Measurements from ENCODE around the gene PRKCB.
A peak's percentile ranks its signal among the peaks of the same experiment; 100 is the strongest.

PRKCB gene

DNA sequence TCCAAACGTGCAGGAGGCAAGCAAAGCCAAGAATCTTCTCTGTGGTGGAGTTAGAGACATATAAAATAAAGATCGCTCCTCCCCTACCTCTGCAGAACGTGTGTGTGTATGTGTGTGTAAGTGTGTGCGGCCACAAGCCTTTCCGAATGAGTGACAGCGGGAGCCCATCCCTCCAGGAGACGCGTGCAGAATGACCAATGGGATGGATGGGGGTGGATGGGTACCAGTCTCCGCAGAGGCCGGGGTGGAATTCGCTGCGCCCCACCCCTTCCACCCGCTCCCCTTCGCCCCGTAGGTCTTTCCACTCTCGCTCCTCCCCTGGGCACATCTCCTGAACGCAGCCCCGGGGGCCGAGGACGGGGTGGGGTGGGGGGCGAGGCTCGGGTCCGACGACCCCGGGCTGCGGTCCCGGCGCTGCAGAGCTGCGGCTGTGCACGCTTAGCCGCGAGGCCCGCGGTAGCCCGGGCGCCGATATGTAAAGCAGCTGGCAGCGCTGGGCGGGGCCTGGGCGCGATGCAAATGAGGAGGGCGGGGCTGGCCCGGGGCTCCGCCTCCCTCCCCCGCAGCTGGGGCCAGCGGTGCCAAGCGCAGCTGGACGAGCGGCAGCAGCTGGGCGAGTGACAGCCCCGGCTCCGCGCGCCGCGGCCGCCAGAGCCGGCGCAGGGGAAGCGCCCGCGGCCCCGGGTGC is at the start of gene PRKCB:
TSS of gene PRKCB (plus strand) at position 594 of the 688 bp plus-strand sequence.
- no peak for TF ChIP-seq ZNF274 (IDR thresholded peaks at IDR 0.05; ENCODE audit: low read depth, low read length)
- H3K4me3 ChIP-seq (ENCODE audit: low read length) = peak within 1 kb of the TSS; percentile 78

DNA sequence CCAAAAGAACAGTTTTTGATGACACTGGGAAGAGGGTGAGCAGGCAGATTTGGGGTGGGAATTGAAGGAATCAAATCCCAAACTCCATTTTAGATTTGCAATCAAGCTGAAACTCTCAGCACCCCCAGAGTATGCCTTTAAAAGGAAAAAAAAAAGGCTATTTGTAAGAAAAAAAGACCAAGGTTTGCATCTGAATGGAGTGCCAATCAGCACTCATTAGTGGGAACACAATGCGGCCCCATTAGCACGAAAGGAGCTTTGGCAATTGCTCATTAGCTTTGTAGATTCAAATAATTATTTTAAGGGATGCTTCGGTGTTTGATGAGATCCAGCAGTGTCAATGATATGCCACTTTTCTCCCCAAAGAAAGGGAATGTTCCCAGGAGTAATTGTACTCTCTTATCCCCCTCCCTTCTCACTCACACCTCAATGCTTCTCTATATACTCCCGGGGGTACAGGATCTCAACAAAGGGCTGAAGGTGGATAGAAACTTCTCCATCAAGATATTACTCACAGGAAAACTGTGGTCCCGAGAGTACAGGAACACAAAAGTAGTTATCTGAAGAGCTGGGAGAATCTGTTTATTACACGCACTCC is 48.7 kb upstream of the PRKCB start:
- TF ChIP-seq ZNF274 (IDR thresholded peaks at IDR 0.05; ENCODE audit: low read depth, low read length) = no peak
- no peak overlapping the region for H3K4me3 ChIP-seq (ENCODE audit: low read length)

DNA sequence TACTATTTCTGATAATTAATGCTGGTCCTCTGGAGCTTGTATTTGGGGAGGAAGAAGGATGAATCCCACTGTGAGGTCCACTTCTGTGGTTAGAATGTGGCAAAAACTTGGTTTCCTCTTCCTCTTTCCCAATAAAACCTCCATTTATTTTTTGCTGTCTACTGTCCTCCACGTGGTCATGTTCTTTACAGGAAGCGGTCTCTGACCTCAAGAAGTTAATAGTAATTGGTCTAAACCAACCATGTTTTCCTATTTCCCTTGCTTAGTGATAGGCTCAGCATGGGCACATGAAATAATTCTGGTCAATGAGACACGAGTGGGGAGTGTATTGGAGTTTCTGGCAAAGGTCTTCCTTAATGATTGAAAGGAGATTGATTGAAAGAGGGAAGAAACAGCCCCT is 47.1 kb upstream of the PRKCB start:
- no peak overlapping the region for H3K4me3 ChIP-seq (ENCODE audit: low read length)
- no peak for TF ChIP-seq ZNF274 (IDR thresholded peaks at IDR 0.05; ENCODE audit: low read depth, low read length)

DNA sequence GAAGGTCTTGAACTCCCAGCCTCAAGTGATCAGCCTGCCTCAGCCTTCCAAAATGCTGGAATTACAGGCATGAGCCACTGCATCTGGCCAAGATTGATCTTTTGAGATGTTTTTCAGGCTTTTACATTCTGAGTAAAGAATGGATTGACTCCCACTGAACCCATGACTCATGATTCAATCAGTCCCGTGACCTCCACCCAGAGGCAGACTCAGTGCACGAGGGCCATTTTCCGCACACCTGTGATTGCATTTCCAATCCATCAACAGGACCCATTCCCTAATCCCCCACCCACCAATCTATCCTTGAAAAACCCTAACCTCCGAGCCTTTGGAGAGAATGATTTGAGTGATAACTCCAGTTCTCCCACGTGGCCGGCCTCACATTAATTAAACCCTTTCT is 40.4 kb upstream of the PRKCB start:
- TF ChIP-seq ZNF274 (IDR thresholded peaks at IDR 0.05; ENCODE audit: low read depth, low read length) = no peak

DNA sequence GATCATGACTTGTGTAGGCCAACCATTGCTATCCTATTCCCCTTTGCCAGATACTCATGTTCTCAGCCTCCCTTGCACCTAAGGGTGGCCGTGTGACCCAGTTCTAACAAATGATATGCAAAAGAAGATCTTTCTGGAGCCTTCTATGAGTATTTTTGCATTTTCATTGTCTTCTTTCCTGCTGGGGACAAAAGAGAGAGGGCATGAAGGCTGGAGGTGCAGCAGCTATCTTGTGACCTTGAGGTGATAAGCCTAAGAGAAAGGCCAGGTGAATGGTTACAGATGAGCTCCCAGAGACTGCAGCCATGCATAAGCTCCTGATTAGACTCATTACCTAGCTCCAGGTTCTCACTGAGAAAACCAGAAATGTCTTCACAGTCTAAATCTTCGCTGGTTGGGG is 38.8 kb upstream of the PRKCB start:
- no peak overlapping the region for H3K4me3 ChIP-seq (ENCODE audit: low read length)
- TF ChIP-seq ZNF274 (IDR thresholded peaks at IDR 0.05; ENCODE audit: low read depth, low read length) = no peak

More for the DNA sequence above, 40.4 kb upstream of the PRKCB start:
- H3K4me3 ChIP-seq (ENCODE audit: low read length) = no peak overlapping the region

DNA sequence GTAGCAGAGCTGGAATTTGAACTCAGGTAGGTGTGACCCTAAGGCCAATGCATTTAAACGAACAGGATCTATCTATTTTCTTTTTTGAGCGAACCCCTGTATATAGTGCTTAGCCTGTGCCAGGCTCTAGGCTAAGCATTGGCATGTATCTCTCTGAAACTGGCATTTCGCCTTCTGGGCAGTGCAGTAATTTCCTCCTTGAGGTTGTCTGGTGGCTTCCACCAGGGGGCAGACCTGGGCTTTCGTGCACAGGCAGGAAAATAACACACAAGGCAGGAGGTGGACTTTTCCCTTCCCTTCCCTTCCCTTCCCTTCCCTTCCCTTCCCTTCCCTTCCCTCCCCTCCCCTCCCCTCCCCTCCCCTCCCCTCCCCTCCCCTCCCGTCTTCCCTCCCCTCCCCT is 34.4 kb upstream of the PRKCB start:
- H3K4me3 ChIP-seq (ENCODE audit: low read length) = no peak overlapping the region
- TF ChIP-seq ZNF274 (IDR thresholded peaks at IDR 0.05; ENCODE audit: low read depth, low read length) = no peak

DNA sequence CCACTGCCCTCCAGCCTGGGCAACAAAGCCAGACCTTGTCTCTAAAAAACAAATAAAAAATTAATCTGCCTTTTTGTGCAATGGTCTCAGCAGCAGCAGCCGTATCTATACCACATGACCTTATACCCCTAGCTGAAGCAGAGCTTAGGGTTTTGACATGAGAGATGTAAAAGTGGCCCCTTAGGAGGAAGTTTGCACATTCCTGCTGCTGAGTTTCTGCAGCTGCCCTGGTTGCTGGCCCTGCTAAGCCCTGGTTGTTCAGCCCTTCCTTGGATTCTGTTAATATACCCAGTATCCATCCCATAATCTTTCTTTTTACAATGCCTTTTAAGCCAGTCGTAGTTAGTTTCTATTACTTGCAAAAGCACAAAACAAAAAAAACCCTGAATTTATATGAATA is 33.0 kb upstream of the PRKCB start:
- H3K4me3 ChIP-seq (ENCODE audit: low read length) = no peak overlapping the region
- no peak for TF ChIP-seq ZNF274 (IDR thresholded peaks at IDR 0.05; ENCODE audit: low read depth, low read length)

DNA sequence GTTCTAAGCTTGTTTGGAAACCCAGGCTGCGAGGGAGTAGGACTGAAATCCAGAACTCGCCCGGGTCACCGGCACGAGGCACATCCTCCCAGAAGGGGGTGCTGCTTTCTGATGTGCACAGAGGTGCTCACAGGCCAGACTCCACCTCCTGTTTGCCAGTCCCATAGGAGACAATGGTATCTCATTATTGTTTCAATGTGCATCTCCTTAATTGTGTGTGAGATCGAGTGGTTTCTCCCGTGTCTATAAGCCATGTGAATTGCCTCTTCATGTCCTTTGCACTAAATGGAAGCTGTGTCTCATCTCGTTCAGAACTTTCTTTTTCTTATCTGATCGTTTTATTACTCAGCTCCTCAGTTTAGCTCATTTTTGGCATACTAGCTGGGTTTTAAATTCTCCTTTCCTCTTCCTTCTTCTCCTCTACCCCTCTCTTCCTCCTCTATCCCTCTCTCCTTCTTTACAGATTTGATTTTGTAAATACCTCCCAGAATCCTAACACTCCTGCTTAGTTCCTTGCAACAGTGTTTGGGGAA is 32.1 kb upstream of the PRKCB start:
- no peak for TF ChIP-seq ZNF274 (IDR thresholded peaks at IDR 0.05; ENCODE audit: low read depth, low read length)
- H3K4me3 ChIP-seq (ENCODE audit: low read length) = no peak overlapping the region

DNA sequence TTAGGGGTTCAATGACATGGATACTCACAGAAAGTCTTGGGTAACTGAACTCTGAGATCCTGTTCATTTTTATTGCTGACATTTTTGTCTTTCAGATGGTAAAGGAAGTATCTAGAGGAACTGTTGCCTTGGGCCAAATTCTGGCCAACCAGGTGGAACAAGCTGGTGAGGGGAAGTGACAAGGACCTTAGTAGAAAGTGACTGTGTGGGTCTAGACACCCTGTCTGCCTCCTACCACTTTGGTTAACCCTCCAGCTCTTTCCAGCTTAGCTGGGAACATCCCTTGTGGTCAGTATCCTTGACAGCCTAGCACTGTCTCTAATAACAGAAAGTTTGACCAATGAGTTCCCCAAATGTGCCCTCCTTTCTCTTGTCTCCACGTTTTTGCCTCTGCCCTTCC is 28.8 kb upstream of the PRKCB start:
- H3K4me3 ChIP-seq (ENCODE audit: low read length) = no peak overlapping the region
- TF ChIP-seq ZNF274 (IDR thresholded peaks at IDR 0.05; ENCODE audit: low read depth, low read length) = no peak

DNA sequence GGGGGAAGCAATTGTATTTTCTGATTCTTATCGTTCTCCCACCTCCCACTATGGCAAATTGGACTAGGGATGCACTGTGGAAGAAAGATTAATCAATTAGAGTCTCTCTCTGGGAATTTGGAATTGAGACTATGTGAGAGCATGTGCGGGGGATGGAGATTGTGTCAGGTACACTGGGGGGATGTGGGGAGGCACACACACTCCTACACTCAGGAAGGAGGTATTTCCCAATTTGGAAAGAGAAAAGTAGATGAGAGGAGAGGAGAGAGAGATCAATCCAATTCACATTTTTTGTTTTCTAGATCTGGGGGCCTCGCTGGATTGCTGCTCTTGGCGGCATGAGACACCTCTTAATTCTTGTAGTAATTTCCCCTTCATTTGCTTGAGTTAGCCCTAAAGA is 14.3 kb upstream of the PRKCB start:
- TF ChIP-seq ZNF274 (IDR thresholded peaks at IDR 0.05; ENCODE audit: low read depth, low read length) = no peak
- no peak overlapping the region for H3K4me3 ChIP-seq (ENCODE audit: low read length)

DNA sequence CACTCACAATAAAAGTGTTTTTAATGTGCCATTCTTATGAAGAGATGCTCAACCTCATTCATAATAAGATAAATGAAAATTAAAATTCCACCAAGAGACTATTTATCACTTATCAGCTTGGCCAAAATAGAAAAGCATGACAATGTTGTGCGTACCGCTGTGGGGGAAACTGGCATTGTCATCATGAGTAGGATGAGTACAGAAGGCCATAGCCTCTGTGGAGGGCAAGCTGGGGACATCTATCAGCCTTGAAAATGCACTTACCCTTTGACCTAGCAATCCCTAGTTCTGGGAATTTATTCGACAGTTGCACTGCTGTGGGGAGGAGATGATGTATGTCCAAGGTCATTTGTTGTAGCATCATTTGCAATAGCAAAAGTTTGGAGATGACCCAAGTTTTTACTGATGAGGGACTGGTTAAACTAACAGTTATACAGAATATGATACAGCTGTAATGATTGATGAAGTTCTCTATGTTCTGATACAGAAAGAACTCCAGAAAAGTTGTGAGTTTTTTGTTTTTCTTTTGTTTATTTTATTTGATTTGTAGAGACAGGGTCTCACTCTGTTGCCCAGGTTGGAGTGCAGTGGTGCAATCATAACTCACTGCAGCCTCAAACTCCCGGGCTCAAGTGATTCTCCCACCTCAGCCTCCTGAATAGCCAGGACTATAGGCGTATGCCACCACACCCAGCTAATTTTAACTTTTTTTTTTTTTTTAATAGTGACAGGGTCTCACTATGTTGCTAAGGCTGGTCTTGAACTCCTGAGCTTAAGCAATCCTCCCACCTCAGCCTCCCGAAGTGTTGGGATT is 13.7 kb upstream of the PRKCB start:
- no peak overlapping the region for H3K4me3 ChIP-seq (ENCODE audit: low read length)
- TF ChIP-seq ZNF274 (IDR thresholded peaks at IDR 0.05; ENCODE audit: low read depth, low read length) = no peak

DNA sequence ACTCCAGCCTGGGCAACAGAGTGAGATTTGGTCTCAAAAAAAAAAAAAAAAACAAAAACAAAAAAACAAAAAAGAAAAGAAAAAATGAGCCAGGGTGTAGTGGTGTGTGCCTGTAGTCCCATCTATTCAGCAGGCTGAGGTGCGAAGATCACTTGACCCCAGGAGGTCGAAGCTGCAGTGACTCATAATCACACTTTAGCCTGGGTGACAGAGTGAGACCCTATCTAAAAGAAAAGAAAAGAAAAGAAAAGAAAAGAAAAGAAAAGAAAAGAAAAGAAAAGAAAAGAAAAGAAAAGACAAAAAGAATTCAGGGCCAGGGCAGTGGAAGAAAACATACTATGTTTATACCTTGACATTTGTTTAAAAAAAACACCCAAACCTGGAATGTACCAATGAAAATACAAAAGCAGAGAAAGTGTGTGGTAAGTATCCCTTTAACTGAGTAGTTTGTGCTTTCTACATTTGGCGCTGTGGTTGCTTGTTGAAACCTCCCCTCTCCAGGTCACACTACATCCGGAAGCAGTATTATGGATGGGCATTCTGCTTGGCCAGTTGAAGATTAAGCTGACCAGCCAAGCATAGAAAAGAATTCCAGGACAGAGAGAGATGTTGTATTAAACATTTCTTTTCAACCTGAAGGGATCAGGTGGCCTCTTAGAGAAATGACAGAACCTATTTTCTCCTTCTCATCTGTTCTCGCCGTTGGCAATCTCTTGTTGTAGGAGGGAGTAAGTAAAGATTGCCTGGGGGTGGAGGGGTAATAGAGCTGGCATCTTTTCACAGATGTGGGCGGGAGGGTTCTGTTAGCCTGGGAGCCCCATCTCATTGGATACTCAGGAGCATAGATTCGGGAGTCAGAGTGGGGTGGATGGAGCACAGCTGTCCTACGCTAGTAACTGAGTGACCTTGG is 12.1 kb upstream of the PRKCB start:
- TF ChIP-seq ZNF274 (IDR thresholded peaks at IDR 0.05; ENCODE audit: low read depth, low read length) = no peak
- H3K4me3 ChIP-seq (ENCODE audit: low read length) = no peak overlapping the region

DNA sequence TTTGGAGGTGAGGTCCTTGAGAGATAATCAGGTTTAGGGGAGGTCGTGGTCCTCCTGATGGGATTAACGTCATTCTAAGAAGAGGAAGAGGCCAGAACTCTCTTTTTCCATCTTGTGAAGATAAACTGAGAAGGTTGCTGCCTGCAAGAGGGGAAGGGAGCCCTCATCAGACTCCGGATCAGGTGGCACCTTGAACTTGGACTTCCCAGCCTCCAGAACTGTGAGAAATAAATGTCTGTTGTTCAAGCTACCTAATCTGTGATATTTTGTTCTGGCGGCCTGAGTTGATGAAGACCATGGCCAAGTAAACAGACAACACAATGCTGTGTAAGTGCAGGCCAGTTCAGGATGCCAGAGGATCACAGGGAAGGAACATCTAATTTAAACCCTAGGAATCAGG is 10.9 kb upstream of the PRKCB start:
- no peak overlapping the region for H3K4me3 ChIP-seq (ENCODE audit: low read length)
- no peak for TF ChIP-seq ZNF274 (IDR thresholded peaks at IDR 0.05; ENCODE audit: low read depth, low read length)

All from GM08714 (cell line).